GM23248 (cell line): ENCODE results near the gene NR2F2.

Experiments
- EZH2 ChIP-seq: fragments of 200-600 bp; sonication (generic); IDR thresholded peaks from 2 replicates; pipeline ENCODE4 v1.6.1; 2018; ENCODE audit warnings: antibody characterized with exemption, mild to moderate bottlenecking; ENCODE audit not compliant: insufficient read depth, poor library complexity, severe bottlenecking
- EZH2phosphoT487 ChIP-seq: fragments of 200-600 bp; sonication (generic); IDR thresholded peaks from 2 replicates; pipeline ENCODE4 v1.6.1; 2018; ENCODE audit warnings: antibody characterized with exemption, moderate library complexity, mild to moderate bottlenecking, low read depth; ENCODE audit not compliant: insufficient read depth

DNA sequence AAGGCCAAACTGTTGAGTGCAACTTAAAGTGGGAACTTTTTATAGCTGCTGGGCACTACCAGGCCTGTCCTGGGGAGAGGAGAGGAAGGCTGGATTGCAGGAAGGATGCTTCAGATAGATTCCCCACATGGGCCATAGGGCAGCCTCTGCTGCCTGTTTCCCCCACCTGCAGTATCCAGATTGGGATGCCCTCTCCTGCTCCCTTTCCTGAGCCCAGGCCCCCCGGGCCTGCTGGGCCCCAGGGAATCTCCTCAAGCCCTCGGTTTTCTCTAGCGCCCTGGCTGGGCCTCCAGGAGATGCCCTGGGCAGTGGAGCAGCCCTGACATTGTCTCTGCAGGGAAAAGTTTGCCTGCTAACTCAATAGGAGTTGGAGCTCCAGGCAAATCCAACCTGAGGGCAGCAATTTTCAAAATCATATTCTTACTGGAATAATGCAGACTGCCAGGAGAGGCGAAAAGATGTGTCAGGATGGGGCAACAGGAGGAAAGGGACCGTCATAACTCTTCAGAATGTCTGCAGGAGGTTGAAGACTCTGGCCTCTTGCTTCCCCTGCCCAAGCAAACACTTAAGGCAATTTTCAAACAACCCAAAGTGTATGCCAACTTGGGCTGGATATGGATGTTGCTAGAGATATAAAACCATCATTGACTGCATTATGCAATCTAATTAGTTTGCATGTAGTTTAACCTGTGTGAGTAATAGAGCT is 4.4 kb downstream of the NR2F2 start:
- TF ChIP-seq EZH2 (no peak), EZH2phosphoT487 (no peak)
